ENCODE data around the gene SH3RF3.

SH3RF3 gene

DNA sequence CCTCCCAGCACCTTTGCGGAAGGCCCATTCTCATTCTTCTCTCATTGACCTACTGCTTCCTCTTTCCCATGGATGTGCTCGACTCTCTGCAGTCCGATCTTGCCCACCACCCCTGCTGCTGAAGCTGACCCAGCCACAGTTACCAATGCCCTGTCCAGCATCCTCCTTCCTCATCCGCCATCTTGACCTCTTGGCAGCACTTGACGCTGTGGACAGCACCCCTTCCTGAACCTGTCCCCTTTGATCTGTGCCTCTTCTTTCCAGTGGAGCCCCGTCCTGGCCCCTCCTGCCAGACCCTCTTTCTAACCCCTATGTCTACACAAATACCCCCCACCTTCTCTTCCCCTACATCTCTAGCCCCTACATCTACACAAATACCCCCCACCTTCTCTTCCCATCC lies 275.7 kb downstream of the SH3RF3 start:
- no peak for DNase-seq

- DNase-seq = no peak
Observed at GRCh38 chr2:109405873-109406272, 276.9 kb downstream of the SH3RF3 start.

DNA sequence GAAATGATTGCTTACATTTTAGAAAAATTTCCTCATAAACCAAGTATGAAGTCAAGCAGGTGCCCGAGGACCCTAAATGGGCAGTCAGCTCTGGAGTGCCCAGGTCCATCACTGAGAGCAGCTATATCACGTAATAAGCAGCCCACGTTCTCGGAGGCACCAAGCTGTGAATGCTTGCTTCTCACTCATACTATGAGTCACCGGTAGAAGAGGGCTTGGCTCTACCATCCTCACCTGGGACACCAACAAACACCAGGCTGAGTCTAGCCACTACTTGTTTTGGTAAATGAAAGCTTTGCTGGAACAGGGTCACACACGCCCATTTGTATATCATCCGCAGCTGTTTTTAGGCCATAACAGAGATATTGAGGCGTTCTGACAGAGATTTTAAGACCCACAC lies 277.3 kb downstream of the SH3RF3 start:
- no peak for DNase-seq

DNA sequence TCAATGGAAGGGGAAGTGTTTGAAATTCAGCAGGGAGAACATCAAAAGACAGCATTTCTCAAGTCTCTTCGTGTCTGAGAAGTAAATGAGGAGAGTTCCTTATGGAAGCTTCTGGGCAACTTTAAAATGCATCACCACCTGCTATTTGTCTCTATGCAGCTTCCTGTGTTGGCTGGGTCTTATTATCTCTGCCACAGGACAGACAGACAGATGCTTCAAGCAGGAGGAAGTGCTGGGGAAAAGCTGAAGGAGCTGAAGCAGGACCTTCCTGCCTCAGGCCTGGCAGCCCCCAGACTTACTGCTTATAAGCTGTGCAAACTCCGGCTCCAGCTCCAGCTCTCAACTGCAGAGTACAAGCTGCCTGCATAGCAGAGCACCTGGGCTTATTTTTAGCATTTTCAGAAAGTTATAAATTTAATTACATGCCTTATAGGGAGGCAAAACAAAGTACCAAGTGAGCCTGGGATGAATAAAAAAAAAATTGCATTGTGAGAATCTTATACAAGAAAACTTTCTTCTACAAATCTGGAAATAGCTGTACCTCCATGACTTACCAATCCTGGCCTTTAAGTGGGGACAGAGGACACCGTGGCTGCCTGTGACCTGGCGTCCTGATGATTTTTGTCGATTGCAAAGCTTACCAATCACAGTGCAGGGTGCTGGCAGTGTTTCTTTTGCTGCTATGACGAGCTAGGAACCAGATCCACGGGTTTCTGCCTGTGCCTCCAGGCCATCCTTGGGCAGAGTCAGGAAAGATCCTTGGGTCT lies 278.5 kb downstream of the SH3RF3 start:
- no peak for DNase-seq

GRCh38 chr2:109408043-109408335 lies 279.0 kb downstream of the SH3RF3 start:
- DNase-seq = no peak

DNA sequence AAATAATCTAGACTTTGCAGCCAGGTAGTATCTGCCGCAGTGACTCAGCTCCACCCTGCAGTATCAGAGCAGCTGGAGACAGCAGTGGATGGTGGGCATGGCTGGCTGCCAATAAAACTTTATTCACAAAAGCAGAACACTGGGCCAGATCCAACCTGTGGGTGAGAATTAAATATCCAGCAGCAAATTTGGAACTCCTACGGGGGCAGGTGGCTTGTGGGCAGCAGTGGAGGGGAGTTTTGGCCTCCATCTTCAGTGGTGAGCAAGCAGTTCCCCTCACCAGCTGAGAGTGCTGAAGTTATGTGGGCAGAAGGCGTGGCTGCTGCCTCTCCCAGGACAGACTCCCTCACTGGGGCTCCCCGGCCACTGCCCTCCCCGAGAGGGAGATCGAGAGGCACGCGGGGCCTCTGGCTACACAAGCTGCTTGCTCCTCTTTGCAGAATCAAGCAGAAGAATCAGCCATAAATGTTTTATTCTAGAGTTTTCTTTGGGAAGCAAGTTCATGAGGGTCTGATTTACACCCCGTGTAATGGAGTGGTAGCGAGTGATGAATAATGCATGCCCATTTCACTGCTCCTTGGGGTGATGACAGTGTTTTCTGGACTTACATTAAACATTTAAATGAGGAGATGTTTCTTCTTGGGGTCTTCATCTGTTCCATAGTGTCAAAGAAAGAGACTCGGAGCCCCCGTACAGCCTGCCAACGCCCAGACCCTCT lies 280.5 kb downstream of the SH3RF3 start:
- DNase-seq = no peak

- no peak for DNase-seq
Observed at GRCh38 chr2:109410039-109410815, 281.2 kb downstream of the SH3RF3 start.

GRCh38 chr2:109411640-109412325 lies 282.8 kb downstream of the SH3RF3 start:
- no peak for DNase-seq

- no peak for DNase-seq
Observed at GRCh38 chr2:109415581-109416013, 286.6 kb downstream of the SH3RF3 start.

- no peak for DNase-seq
Observed at GRCh38 chr2:109417701-109418335, 288.8 kb downstream of the SH3RF3 start.

GRCh38 chr2:109418716-109419115 lies 289.7 kb downstream of the SH3RF3 start:
- no peak for DNase-seq

DNA sequence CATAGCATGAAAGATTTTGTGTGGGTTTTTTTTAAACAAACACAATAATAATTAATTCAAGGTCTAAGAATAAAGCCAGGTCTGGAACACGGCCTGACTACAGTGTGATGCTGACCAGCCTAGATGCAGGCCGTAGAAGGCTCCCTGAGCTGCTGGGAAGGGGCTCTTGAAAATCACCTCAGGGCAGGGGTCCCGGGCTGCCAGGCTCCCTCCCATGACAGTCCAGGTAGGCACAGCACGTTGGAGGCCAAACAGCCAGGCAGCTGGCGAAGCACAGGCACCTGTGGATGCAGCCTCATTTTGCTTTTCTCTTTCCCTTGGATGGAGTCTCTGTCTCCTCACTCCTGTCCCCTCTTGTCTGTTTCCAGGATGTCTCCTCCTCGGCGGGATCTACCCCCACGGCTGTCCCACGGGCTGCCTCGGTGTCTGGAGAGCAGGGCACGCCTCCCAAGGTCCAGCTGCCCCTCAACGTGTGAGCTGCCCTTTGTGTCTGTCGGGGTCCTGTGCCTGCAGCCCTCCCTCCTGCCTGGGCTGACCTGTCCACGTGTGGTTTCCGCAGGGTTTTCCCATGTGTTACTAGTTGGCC lies 290.3 kb downstream of the SH3RF3 start:
- DNase-seq = no peak

- DNase-seq = no peak
Observed at GRCh38 chr2:109419960-109420370, 291.0 kb downstream of the SH3RF3 start.

DNA sequence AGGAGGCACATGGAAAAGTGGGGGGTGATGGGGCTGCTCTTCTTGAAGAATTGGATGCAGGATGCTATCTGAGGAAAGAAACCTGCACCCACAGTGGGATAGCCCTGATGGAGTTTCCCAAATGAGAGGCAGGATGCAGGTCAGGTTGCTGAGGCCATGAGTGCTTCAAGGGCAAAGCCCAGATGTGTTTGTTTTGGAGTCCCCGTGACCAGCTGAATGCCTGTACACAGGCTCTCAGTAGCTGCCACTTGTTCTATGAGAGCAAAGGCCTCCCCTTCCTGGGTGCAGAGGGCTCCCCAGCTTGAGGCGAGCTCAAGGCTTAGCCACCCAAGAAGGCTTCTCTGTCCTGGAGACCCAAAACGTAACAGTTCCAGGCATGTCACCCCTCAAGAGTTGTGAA lies 292.1 kb downstream of the SH3RF3 start:
- no peak for DNase-seq

GRCh38 chr2:109421642-109422041 lies 292.6 kb downstream of the SH3RF3 start:
- no peak for DNase-seq

DNA sequence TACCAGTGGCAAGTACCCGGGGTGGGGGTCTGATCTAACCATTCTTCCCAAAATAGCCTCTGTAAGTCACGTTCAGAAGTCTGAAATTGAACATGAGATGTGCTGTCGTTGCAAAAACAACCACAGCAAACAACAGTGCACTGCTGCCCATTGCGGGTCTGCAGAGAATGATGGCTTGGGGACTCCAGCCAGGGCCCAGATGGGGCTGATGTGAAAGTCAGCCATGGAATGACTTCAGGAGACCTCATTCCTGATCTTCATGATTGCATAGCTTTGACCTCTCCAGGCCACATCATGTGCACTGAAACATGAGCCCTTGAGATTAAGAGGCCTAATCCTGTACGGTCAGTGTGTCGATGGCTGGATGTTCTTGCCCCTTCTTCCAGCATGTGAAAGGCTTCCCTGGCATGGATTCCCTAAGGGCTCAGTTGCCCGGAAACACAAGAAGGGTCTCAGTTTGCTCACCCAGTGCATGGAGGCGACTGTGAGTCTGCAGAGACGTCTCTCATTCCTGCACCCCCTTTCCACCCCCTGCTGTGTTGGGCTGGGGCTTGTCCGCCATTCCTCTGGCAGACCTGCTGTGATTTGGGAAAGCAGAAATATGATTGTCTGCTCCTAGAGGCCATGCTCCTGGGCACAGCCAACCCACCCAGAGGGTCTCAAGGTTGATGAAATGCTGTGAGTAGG lies 293.2 kb downstream of the SH3RF3 start:
- no peak for DNase-seq

- no peak for DNase-seq
Observed at GRCh38 chr2:109422758-109423500, 293.9 kb downstream of the SH3RF3 start.

DNA sequence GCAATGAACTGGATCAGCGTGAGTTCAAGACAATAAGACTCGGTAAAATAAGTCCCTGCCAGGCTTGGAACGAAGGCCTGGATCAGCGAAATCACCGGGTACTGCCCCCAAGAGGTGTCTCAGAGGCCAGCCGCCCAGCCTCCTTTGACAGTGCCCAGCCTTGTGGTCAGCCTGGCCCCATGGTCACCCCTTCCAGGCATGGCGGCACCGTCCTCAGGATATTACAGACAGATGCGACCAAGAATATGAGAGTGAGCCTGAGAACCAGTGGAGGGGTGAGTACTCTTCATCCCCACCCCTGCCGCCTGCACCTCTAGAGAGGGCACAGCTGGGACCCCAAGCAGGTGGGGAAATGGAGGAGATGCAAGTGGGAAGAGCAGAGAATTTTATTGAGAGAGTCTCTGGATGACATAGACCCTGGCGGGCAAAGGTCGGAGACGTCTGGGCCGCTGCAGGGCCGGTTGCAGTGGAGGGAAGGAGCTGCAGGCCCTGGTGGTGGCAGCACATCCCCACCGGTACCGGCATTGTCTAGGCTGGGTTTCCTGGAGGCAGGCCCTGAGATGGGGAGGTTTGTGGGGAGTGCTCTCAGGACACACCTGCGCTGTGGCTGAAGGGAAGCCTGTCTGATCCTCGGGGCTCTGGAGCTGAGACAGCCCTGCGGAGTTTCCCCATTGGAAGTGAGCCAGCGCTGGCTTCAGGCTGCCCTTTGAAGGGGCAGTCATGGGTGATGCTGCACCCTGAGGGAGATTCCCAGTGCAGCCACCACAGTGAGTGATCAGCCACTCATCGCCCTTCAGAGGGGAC lies 294.8 kb downstream of the SH3RF3 start:
- DNase-seq = no peak

DNA sequence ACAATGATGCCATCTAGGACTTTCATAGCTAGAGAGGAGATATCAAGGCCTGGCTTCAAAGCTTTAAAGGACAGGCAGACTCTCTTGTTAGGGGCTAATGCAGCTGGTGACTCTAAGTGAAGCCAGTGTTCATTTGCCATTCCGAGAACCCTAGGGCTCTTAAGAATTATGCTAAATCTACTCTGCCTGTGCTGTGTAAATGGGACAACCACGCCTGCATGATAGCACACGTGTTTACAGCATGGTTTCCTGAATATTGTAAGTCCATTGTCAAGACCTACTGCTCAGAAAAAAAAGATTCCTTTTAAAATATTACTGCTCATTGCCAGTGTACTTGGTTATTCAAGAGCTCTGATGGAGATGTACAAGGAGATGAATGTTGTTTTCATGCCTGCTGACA lies 296.4 kb downstream of the SH3RF3 start:
- DNase-seq = no peak

- no peak for DNase-seq
Observed at GRCh38 chr2:109427661-109428091, 298.7 kb downstream of the SH3RF3 start.

All from activated CD4-positive, alpha-beta T cell treated with anti-CD3 and anti-CD28 coated beads, Interleukin-2, amount 50 U/mL, for 1 hour (primary cell).